Fibroblast of the conjunctiva (primary cell): Measurements from ENCODE around the gene FOXK1.

ENCODE experiments used
- DNase-seq: peaks from one replicate; pipeline ENCODE4 v3.0.0-alpha.2; 2010; ENCODE audit warnings: low read depth

Gene FOXK1

DNA sequence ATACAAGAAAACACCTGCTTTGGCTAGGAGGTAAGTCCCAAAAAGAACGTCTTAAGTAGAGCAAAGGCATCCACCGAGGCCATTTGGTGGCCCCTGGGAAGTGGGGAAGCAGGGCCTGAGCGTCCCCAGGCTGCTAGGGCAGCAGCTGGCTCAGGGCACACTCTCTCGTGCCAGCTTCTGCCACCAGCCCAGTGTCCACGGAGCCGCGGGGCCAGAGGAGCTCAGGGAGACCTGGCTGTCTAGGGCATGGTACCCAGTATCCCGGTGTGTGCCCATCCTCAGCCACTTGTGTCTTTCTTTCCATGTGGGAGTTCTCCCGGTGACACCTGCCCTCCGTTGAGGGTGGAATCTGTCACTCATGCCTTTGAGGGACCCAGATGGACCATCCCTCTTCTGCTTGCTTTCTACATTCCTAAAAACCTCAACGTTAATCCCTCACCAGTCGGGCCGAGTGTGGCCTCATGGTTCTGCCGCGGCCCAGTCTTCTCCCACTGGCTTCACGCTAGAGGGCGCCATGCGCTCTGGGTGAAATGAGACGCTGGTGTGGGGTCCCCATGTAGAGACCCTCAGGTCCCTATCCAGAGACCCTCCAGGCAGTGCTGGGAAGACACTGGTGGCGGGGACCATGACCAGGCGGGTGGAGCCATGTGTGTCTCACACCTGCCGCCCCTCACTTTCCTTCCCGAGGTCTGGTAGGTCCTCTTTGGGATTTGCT is 83.8 kb downstream of the FOXK1 start:
- no peak for DNase-seq

DNA sequence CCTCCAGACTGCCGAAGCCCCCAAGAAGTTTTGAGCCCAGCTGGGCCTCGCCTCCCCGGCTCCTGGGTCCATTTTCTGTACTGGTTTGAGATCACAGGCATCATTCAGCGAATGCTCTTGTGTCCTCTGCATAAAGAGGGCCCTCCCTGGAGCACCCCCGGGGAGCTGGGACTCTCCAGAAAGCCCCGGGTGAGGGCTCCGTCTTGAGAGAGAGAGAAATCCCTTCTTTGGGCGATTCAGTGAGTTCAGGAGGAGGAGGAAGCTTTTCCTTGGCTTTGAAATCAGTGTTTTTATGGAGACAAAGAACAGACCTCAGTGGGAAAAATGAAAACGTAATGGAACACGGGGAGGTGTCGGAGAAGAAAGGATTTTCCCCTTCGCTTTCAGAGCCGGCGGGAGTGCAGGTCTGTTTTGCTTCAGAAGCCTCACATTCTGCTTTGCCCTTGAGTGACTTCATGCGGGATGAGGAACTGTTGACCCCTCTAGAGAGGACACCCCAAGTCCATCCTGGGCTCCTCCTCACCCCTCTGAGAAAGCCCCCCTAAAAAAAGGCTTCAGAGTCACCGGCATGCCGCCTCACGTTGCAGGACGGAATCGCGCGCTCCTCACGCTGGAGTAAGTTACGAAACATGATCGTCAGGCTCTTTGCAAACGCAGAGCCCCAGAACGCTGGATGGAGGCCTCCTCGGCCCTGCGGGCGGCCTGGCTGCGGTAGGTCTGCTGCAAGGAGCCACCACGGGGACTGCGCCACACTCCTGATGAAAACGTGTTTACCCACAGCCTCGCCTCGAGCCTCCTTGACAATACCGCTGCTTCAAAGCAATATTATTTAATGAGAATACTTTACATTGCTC is 84.8 kb downstream of the FOXK1 start:
- no peak for DNase-seq

GRCh38 chr7:4768597-4769569 is 86.8 kb downstream of the FOXK1 start:
- DNase-seq, result no peak

- DNase-seq, result no peak
These were observed 87.7 kb downstream of the FOXK1 start for GRCh38 chr7:4769761-4770160.

DNA sequence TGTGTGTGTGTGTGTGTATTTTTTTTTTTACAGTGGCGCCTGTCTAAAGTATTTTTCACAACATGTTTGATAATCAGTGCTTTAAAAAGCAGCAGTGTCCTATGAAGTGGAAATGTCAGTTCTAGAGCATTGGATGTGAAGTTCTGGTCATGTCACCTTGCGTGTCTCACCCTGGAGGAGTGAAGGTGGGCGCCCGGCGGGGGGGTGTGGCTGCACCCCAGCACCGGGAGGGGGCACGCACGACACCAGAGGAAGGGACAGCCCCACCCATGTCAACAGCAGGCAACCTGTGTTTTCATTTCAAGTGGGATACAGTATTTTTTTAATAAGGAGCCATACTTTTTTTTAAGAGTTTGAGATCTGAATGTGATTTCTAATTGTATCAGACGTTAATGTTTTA is 88.8 kb downstream of the FOXK1 start:
- no peak for DNase-seq

GRCh38 chr7:4771737-4772136 is 89.6 kb downstream of the FOXK1 start:
- no peak for DNase-seq

DNA sequence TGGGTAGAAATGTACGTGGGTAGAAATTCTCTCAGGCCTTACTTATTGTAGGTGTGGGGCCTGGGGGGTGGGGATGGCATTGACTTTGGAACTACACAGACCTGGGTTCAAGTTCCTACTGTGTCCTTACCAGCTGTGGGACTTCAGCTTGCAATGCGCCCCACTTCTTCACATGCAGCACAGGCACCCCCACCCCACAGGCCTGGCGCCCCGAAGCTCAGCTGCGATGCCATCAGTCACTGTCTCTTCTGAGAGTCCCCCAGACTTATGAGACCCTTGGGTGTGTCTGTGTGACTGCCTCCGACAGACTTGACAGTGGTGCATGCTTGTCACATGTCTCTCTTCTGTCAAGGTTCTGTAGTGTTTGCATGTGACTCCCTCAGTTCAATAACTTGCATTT is 90.2 kb downstream of the FOXK1 start:
- DNase-seq, result no peak

- no peak for DNase-seq
These were observed 91.9 kb downstream of the FOXK1 start for GRCh38 chr7:4774007-4774406.

- DNase-seq, result no peak
These were observed 92.7 kb downstream of the FOXK1 start for GRCh38 chr7:4774658-4775249.

GRCh38 chr7:4775250-4775847 is 93.3 kb downstream of the FOXK1 start, which contains the start of gene AP5Z1:
Gene AP5Z1, plus strand, starts transcription at chr7:4775623. Its CDS starts 93 bp downstream, at chr7:4775716.
- DNase-seq, result peak; percentile 94

- no peak for DNase-seq
These were observed 93.9 kb downstream of the FOXK1 start for GRCh38 chr7:4775848-4776623.

- DNase-seq, result no peak
These were observed 97.0 kb downstream of the FOXK1 start for GRCh38 chr7:4779118-4779517.

DNA sequence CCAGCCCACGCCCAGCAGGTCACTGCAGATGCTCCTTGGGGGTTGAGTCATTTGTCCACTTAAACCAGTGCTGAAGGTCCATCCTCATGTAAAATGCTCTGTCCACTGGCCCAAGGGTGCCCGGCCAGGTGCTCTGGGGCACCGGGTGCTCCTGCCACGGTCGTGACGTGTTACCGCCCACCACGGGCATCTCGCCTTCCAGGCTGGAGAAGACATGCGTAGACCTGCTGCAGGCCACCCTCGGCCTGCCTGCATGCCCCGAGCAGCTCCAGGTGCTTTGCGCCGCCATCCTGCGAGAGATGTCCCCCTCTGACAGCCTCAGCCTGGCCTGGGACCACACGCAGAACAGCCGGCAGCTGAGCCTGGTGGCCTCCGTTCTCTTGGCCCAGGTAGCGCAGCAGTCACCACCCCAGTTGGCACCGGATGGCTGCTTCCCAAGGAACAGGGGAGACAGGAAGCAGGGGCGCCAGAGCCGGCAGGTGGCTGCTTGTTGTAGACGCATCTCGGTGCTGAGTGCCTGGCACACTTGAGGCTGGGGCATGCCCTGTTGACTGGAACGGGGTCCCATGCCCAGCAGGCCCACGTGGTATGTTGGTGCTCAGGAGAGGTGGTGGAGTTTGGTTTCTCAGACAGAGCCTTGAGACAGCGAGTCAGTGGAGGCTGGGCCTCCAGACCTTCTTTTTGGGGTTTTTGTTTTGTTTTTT is 99.4 kb downstream of the FOXK1 start:
- DNase-seq, result no peak

DNA sequence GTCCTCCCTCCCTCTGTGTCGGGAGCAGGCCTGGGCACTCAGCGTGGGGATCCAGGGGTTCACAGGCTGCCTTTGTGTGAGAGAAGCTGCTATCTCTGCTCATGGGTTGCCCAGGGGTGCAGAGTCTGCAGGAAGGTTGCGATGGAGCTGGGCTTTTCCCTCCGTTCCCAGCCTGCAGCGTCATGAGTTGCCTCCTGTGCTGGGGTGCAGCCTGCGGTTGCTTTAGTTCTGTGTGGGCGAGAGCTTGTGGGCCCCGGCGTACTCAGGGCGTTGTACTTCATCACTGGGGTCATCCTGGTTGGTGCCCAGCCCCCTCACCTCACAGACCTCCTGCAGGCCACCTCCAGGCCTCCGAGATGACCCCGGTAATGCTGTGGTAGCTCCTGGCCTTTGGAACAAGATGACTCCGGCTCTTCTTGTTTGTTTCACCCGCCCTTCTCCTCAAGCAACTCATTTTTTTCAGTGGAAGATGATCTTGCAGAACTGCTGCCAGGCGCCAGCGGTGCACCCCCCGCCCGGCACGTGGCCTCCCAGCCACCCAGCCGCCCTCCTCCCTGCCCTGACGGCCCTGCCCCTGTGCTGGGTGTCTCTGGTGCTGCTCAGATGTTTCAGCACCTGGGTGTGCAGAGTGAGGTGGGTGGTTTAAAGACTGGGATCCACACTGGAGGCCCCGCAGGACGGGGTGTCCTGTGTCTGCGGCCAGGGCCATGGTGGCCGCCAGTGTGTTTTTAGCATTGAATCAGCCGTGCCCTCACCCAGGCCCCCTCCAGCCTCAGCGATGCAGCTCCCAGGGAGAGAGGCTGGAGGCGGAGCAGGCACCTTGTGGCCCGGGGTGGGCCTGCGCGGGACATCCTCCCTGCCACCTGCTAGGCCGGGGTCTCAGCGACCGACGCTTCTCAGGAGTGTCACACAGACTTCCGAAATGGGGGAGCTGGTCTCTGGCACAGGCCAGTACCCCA is 100.5 kb downstream of the FOXK1 start:
- DNase-seq, result no peak

- no peak for DNase-seq
These were observed 101.2 kb downstream of the FOXK1 start for GRCh38 chr7:4783292-4783652.

DNA sequence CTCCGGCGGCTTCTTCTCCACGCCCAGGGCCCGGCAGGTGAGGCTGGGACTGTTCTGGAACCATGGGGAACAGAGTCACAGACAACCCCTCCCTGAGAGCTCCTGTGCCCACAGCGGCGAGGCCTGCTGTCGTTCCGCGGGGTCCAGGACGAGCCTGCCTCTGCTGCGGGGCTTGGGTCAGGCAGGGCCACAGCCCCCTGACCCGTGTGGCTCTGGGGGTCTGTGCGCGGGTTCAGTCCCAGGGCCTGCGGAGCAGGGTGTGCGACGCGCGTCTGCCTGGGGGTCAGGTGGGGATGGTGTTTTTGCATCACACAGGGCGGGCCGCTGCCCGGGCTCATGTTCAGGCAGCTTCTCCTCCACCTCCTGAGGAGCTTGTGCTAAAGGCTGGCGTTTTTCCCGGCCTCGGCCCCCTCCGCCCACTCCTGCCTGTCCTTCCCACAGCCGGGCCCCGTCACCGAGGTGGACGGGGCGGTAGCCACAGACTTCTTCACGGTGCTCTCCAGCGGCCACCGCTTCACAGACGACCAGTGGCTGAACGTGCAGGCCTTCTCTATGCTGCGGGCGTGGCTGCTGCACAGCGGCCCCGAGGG is 101.8 kb downstream of the FOXK1 start:
- no peak for DNase-seq

- DNase-seq, result no peak
These were observed 102.7 kb downstream of the FOXK1 start for GRCh38 chr7:4784799-4785198.

DNA sequence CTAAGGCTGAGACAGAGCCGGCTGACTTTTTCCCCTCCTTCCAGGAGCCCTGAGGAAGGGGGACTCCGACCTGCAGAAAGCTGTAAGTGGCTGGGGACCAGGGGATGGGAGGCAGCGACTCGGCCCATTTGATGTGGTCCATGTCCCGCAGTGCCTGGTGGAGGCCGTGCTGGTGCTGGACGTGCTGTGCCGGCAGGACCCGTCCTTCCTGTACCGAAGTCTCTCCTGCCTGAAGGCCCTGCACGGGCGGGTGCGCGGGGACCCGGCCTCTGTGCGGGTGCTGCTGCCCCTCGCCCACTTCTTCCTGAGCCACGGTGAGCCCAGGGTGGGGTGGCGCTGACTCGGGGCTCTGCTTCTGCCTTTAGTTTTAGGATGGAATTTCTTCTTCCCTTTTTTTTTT is 103.3 kb downstream of the FOXK1 start:
- no peak for DNase-seq
